Pancreas (tissue), 10 donors: ENCODE measurements around the gene TPP2. TPM values are rescaled to one million over a fixed set of nuclear protein-coding genes. Genes with fewer than 3 reads are reported as not detected.

Source experiments
- ATAC-seq, 4 donors: fragments of 200-7000 bp; cut with Tn5 transposase; one replicate each; pipeline versions ENCODE4 v1.8.0 to v1.9.1; 2020; ENCODE audit warnings: mild to moderate bottlenecking in 4 of 4, moderate library complexity in 4 of 4
- DNase-seq, 6 donors: peaks; one replicate each; pipeline ENCODE4 v3.0.0-alpha.2; 2020
- FAIRE-seq: peaks from 2 replicates; lab custom pipeline; 2012; peaks lifted over from hg19 to GRCh38; lab: Jason Lieb, UNC
- H3K27ac ChIP-seq, 4 donors: fragments of 200-600 bp; sonication (generic); 1 replicate in 3 of 4; 2 replicates in 1 of 4; pipeline versions ENCODE4 v1.5.0 to v1.8.0; 2020
- H3K27me3 ChIP-seq, 4 donors: fragments of 200-600 bp; one replicate each; pipeline ENCODE4 v1.8.0; 2021
- H3K36me3 ChIP-seq, 3 donors: fragments of 200-600 bp; sonication (generic) in 1 of 3; one replicate each; pipeline versions ENCODE4 v1.5.0 to v1.8.0; 2020 to 2021
- H3K4me1 ChIP-seq, 3 donors: fragments of 200-600 bp; one replicate each; pipeline ENCODE4 v1.8.0; 2021
- H3K4me3 ChIP-seq, 4 donors: fragments of 200-600 bp; sonication (generic) in 2 of 4; one replicate each; pipeline versions ENCODE4 v1.5.0 to v1.8.0; 2020 to 2021
- H3K9me3 ChIP-seq, 4 donors: fragments of 200-600 bp; one replicate each; pipeline ENCODE4 v1.8.0; 2021
- CTCF ChIP-seq, 4 donors: fragments of 200-600 bp; sonication (generic) in 3 of 4; IDR thresholded peaks; one replicate each; pipeline versions ENCODE4 v1.5.0 to v1.8.0; 2021; ENCODE audit warnings: antibody characterized with exemption in 4 of 4
- WGBS, 2 donors: extraction: QIAGEN DNeasy Blood & Tissue Kit; methylation state at CpG; one replicate each; pipeline ENCODE4 v1.1.7; 2013; 5-methylcytosine and 5-hydroxymethylcytosine counted together
- intact Hi-C, 3 donors: fragments of 100-400 bp; cut with DNase I; formaldehyde crosslinking; loops; one replicate each; pipeline versions ENCODE4 v1.11.1 to v1.14.2; 2022
- polyA plus RNA-seq, 2 donors: library from polyadenylated mRNA; stranded (reverse); fragments of 200-250 nt; gene quantifications; one replicate each; pipeline ENCODE4 v1.2.3, GENCODE V29; 2013
- total RNA-seq, 6 donors: library from RNA; stranded (reverse); fragmentation: NEBNext Ultra II Directional in 4 of 6; extraction: Animal tissue kit (Norgen Biotek cat#: 25700) in 4 of 6; gene quantifications; one replicate each; pipeline versions ENCODE4 v1.2.1 to v1.2.4, GENCODE V29; 2021 to 2023
- donor health status: healthy with polysubstance abuse.
- donor health status: DM: no; HTN: no; CAD: no; lungs with moderate emphysema.
- donor health status: DM: no; HTN: no; CAD: no.
- donor health status: control.
- donor health status: control.
- donor health status: Bipolar disorder and iron deficiency.
- donor health status: DM: yes; HTN: yes; CAD: no.
- donor health status: DM: no; HTN: no; CAD: no.
- donor health status: DM: no; HTN: no; CAD: no.
- donor health status: DM: yes; HTN: yes; CAD: no.

Gene TPP2
- total and polyA plus RNA-seq, 8 donors: 9.5 to 22.3 (median 15.9) TPM

DNA sequence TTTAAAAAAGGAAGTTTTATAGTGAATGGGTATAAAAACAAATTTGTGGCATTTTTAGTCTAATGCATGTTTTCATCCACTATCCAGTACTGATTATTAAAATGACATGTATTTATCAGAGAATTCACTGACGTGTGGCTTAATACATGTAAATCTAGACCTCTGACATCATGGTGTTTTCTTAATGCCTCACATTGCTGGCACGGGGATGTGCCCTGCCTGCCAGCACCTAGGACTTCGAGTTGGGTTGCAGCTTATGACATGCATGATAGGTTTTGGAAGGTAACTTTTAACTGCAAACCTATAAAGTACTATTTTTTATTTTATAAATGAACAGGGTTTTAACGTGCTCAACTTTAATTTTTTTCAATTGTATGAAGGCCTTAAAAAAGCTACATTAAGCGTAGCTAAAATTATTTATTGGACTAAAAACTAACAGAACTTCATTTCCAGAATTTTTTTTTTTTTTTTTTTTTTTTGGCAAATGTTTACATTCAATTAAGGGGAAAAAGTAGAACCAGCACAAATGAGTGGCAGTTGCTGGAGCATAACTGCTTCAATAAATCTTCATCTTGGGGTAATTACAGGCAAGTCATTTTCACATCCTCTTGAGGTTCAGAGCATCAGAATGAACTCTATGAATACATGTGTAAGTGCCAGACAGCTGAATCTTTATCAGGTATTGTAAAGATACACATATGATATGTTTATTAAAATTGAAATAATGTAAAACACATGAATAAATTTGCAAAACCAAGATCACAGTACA, 81.7 kb downstream of the TPP2 start:
- Histone ChIP-seq H3K9me3 (no peaks in the 10 kb centered on the region), H3K4me1 (no peaks in the 10 kb centered on the region), H3K27ac (no peak overlapping the region), H3K36me3 (peaks cover 0 to 13% (median 8%) of the 10 kb centered on the region in 3 donors), H3K27me3 (no peaks in the 10 kb centered on the region), H3K4me3 (no peak overlapping the region)
- ATAC-seq (no peak), DNase-seq (no peak), FAIRE-seq (no peak)
- intact Hi-C loops: no loop called here
- WGBS, 2 donors: 89 to 94% methylated on average over 5 of the region's 5 CpGs
- no peak for TF ChIP-seq CTCF (IDR thresholded peaks at IDR 0.05)

DNA sequence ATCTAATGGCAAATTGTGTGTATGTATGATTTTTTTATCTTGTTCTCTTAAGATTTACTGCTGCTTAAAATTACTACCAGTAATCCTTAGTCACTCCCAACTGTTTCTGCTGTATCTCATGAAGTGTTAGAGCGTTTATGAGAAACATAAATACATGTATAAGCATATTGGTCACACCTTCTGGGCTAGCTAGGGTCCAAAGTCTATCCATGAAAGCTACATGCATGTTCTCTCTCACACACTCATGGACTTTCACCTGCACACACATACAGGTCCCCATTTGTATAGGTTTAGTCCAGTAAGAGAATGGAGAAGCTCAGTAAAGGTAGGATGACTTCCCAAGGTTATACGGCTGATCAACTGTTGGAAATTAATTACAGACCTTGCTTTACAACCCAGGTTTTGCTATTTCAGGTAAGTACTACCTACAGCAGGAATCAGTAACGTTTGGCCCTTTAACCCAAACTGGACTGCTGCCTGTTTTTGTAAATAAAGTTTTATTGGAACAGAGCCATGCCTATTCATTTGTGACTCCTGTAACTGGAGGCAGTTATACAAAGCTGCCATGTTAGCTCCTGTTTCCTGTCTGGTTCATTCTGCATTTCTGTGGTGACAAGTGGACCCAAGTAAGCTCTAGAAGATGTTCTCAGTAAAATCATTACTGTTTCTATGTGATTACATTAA, 82.8 kb downstream of the TPP2 start:
- Histone ChIP-seq H3K9me3 (no peaks in the 10 kb centered on the region), H3K4me3 (no peak overlapping the region), H3K27me3 (no peaks in the 10 kb centered on the region), H3K36me3 (peaks cover 0 to 8% (median 3%) of the 10 kb centered on the region in 3 donors), H3K4me1 (no peaks in the 10 kb centered on the region), H3K27ac (no peak overlapping the region)
- DNase-seq (no peak), ATAC-seq (no peak), FAIRE-seq (peak; percentile 20)
- TF ChIP-seq CTCF (IDR thresholded peaks at IDR 0.05): no peak
- WGBS, 2 donors: 59 to 76% methylated on average over 3 of the region's 3 CpGs
- intact Hi-C loops: no loop called here

DNA sequence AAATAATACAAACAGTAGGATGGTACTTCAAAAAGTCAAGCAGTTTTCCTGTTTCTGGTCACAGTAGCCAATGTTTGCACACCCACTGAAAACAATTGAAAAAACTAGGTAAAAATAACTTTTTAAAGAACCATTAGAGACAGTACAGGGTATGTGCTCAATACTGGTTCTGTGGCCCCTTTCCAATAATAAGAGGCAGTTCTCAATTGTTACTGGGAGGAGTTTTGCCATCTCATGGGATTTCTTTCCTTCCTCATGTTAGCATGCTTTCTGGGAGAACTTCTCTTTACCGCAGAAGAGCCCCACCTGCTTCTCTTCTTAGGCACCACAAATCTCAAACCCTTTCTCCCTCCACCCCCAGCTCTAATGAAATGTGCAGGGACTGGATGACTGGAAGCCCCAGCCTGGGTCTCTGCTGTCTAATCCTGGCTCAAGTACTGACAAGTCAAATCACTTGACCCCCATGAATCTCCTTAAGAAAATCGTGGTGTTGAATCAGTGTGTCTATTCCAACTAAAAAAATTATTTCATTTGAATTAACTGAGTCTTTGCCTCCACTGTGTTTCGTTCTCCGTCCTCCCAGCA, 83.4 kb downstream of the TPP2 start:
- Histone ChIP-seq H3K36me3 (peaks cover 0 to 5% (median 0%) of the 10 kb centered on the region in 3 donors), H3K4me1 (no peaks in the 10 kb centered on the region), H3K4me3 (no peak overlapping the region), H3K27me3 (no peaks in the 10 kb centered on the region), H3K27ac (no peak overlapping the region), H3K9me3 (no peaks in the 10 kb centered on the region)
- FAIRE-seq (no peak), ATAC-seq (no peak), DNase-seq (no peak)
- no peak for TF ChIP-seq CTCF (IDR thresholded peaks at IDR 0.05)
- intact Hi-C loops: no loop called here
- 61 to 73% methylated on average over 4 of the region's 4 CpGs for WGBS, 2 donors

DNA sequence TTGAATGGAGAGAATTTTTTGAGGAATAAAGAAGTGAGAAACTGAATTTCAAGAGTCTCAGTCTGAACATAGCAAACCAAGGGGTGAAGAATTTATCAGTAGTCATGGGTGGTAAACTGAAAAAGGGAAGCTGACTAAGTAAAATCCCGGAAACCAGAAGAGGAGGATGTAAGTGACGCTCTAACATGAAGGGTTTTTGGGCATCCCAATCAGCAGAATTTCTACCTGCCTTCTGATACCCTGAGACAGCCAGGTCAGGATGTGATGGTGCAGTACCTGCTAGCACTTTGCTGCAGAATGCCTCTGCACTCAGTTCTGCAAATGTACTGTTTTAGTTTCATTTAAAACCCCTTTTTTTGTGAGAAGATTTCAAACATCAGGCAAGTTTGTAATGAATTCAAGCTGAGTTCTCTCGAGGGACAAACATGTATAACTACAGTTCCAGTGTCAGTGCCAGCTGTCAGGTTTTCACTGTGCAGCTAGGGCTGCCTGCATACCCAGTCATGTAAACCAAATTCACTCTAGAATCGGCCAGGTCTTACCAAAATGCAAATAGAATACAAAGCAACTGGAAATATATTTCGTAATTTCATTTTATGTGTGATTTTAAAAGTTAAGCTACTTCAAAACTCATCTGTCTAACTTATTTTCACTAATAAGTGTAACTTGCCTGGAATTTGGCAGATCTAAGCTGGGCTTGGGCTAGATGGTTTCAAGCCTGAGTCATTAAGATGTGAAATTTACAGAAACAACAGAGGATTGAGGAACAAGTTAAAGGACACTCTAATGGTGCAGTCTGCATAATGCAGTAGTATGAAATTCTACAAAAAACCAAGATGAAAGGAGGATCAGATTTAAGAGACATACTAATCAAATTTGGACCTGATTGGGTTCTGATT, 84.3 kb downstream of the TPP2 start:
- no peak overlapping the region for H3K4me3 ChIP-seq
- ATAC-seq: peak in 1 of 4 donors; percentile 37
- intact Hi-C loops: no loop called here
- no peaks in the 10 kb centered on the region for H3K4me1 ChIP-seq
- no peak for FAIRE-seq
- no peaks in the 10 kb centered on the region for H3K9me3 ChIP-seq
- DNase-seq: no peak
- peaks cover 0 to 5% (median 0%) of the 10 kb centered on the region in 3 donors for H3K36me3 ChIP-seq
- no peak overlapping the region for H3K27ac ChIP-seq
- no peaks in the 10 kb centered on the region for H3K27me3 ChIP-seq
- 72 to 79% methylated on average over 5 of the region's 5 CpGs for WGBS, 2 donors
- no peak for TF ChIP-seq CTCF (IDR thresholded peaks at IDR 0.05)
